Dermis microvascular lymphatic vessel endothelial cell (primary cell): ENCODE data around the gene ABCA9. TPM values are rescaled to one million over a fixed set of nuclear protein-coding genes. Genes with fewer than 3 reads are reported as not detected.
A peak's percentile ranks its signal among the peaks of the same experiment; 100 is the strongest.

Experiments
- DNase-seq, 2 donors: peaks; one replicate each; pipeline versions ENCODE4 v3.0.0 to v3.0.0-alpha.2; 2010; ENCODE audit warnings: low read depth in 2 of 2
- total RNA-seq: library from RNA; depleted of rRNA; stranded (reverse); fragments of >200 nt; gene quantifications from 2 replicates; pipeline ENCODE4 v1.2.1, GENCODE V29; 2014

Gene ABCA9
- total RNA-seq, 1 donor from 2014 or later = 0.26 TPM

DNA sequence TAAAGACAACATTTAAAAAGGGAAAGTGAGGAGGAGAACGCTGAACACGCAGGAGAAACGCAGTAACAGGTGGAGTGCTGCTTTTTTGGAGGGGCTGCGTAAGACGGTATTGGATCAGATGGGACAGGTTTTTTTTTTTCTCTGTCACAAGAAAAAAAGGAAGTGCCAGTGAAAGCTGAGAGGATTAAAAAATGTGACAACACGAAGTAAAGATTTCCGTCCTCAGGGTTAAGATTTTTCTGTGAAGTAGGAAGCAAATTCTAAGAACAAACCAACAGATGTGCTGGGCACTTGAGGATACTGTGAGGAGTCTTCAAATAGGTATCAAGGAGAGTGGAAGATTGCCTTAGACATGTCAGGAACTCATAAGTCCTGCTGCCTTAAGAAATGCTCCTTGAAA, 5.8 kb upstream of the ABCA9 start:
- DNase-seq = no peak

GRCh38 chr17:69065113-69065512, 4.4 kb upstream of the ABCA9 start:
- DNase-seq = no peak

GRCh38 chr17:69064476-69064875, 3.7 kb upstream of the ABCA9 start:
- no peak for DNase-seq

DNA sequence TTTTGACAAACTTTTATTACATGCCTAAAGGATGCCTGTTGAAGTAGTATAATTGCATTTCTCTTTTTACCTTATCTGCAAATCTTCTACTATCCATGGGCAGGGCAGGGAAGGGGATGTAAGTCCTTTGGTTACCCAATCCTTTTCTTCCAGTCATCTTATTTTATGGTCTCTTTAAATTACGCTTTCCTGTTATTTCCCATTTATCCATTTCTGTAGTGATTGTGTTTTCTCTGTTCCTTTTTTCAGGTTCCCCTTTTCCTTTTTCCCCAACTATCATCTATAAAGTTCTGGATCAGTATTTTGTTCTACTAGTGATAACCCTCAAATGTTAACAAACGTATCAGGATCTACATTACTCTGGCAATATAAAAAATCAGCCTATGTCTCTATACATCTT, 3.3 kb upstream of the ABCA9 start:
- no peak for DNase-seq

DNA sequence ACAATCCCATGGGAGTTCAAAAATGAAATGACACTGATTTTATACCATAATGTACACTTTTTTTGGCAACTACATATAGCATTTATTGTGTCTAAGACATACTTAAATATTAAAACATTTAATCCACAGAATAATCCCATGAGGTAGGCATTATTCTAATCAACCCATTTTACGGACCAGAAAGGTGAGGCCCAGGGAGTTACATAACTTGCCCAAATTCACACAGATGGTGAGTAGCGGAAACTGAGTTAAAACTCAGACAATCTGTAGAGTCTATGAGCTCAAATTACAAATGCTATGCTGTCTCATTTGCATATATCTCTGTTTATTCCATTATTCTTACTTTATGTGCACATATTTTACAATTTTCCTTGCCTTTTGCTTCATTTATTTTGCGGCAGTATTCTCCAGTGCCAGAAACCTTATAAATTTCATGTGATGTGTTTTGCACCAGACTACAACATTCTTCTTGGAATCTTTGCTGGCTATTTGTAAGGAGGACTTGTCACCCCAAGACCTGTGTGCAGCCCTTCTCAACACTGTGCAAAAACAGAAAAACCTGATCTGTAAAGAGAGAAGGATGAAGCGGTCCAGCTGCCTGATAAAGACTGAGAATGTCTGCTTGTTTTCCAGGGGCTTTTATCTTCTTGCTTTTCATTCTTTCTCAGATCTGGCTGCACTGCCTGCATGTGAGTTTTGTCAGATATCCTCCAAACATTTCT, 2.3 kb upstream of the ABCA9 start:
- DNase-seq = no peak

- DNase-seq = no peak
These were observed 1.2 kb upstream of the ABCA9 start for GRCh38 chr17:69061721-69062556.

- no peak for DNase-seq
These were observed 1.1 kb downstream of the ABCA9 start for GRCh38 chr17:69059458-69060175.

GRCh38 chr17:69058165-69058564, 2.6 kb downstream of the ABCA9 start:
- no peak for DNase-seq

GRCh38 chr17:69057280-69057679, 3.4 kb downstream of the ABCA9 start:
- peak in 1 of 2 donors; percentile 50 for DNase-seq

GRCh38 chr17:69056179-69056823, 4.4 kb downstream of the ABCA9 start:
- DNase-seq = no peak

DNA sequence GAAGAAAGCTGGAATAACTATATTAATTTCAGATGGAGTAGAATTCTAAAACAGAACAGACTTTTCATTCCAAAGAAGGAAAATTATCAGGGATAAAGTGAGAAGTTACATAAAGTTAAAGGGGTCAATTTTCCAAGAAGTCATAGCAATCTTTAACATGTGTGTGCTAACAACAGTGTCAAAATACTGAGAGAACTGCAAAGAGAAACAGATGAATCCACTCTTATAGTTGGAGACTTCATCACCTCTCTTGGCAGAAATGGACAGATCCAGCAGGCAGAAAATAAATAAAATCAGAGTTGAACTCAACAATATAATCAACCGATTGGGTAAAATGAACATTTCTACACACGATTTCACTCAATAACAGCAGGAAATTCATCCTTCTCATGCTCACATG, 5.4 kb downstream of the ABCA9 start:
- no peak for DNase-seq

- DNase-seq = peak in 1 of 2 donors; percentile 68
These were observed 9.5 kb downstream of the ABCA9 start for GRCh38 chr17:69050999-69051775.

DNA sequence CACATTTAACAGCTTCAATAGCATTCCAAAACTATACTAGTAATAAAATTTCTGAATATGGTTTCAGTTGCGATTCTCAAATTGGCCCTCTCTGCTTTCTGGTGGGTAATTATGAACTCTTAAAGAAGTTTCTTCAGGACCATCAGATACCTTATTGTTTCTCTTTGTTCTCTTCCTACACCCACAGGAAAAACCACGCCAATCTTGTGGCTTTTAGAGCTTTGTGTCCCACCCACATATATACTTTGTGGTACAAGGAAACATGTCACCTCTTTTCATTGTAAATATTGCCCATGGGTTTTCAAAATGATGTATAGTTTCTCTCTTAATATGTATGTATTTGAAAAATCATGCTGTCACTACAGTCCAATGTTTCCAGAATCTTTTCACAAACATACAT, 12.1 kb downstream of the ABCA9 start:
- DNase-seq = no peak

GRCh38 chr17:69047368-69048263, 13.1 kb downstream of the ABCA9 start:
- DNase-seq = peak; percentile 16 to 98

- no peak for DNase-seq
These were observed 14.5 kb downstream of the ABCA9 start for GRCh38 chr17:69046121-69046807.

DNA sequence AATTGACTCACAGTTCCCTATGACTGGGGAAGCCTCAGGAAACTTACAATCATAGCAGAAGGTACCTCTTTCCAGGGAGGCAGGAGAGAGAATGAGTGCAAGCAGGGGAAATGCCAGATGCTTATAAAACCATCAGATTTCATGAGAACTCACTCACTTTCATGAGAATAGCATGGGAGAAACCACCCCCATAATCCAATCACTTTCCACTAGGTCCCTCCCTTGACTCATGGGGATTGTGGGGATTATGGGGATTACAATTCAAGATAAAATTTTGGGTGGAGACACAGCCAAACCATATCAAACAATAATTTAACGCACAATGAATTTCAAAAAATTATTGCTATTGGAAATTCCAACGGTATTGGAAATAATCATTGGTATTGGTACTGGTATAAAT, 15.1 kb downstream of the ABCA9 start:
- no peak for DNase-seq

DNA sequence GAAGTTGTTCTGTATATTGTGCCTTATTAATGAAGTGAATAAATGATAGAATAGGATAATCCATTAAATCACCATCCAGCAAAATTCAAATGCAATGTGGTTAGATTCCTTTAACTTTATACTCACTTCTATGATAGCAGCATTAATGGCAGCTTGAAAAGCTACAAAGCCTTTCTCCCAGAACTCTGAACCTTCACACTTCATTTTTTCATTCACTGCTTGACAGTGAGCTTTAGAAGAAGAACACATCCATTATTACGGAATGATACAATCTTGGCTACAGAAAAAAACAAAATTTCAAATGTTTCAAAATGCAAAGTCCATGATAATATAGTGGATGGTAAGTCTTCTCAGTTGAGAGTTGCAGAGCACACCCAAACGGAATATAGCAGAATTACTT, 16.4 kb downstream of the ABCA9 start:
- DNase-seq = no peak

- DNase-seq = no peak
These were observed 17.5 kb downstream of the ABCA9 start for GRCh38 chr17:69043098-69043734.

DNA sequence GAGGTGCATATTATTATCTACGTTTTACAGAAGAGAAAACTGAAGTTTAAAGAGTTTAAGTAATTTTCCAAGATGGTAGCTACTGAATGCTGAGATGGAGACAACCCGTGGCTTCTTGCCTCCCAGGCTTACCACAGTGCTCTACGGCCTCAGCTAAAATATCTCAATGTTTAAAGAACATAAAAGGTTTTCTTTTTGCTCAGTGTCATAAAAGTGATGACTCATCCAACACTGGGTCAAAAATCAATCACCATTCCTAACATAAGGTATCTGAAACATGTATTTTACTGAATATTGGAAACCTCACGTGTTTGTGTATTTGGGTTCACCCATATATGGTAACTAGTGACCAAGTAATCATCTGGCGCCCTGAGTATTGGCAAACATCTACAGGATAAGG, 18.4 kb downstream of the ABCA9 start:
- no peak for DNase-seq
